Stimulated activated CD4-positive, alpha-beta T cell treated with anti-CD3 and anti-CD28 coated beads, Interleukin-12 subunit alpha, Interleukin-12 subunit beta, amount 100 ng/mL, for 4 hours (primary cell): ENCODE data around the gene MED17.

Experiments
- DNase-seq: peaks from one replicate; pipeline ENCODE4 v3.0.0-alpha.2; 2020

MED17 gene

GRCh38 chr11:93850594-93851018 lies 66.5 kb downstream of the MED17 start, which contains the start of gene VSTM5:
Gene VSTM5 (minus strand): TSS chr11:93850618. CDS start chr11:93850502, 116 bp downstream.
- DNase-seq, result no peak

- no peak for DNase-seq
Observed at GRCh38 chr11:93852242-93852641, 68.2 kb downstream of the MED17 start.

GRCh38 chr11:93857413-93858120 lies 73.5 kb downstream of the MED17 start:
- DNase-seq, result no peak

GRCh38 chr11:93858121-93858775 lies 74.2 kb downstream of the MED17 start:
- DNase-seq, result no peak

- no peak for DNase-seq
Observed at GRCh38 chr11:93861808-93862207, 77.7 kb downstream of the MED17 start.
